GM23248 (cell line): ENCODE data around the gene EML6.

Source experiments
- EZH2 ChIP-seq: fragments of 200-600 bp; sonication (generic); IDR thresholded peaks from 2 replicates; pipeline ENCODE4 v1.6.1; 2018; ENCODE audit warnings: antibody characterized with exemption, mild to moderate bottlenecking; ENCODE audit not compliant: insufficient read depth, poor library complexity, severe bottlenecking
- EZH2phosphoT487 ChIP-seq: fragments of 200-600 bp; sonication (generic); IDR thresholded peaks from 2 replicates; pipeline ENCODE4 v1.6.1; 2018; ENCODE audit warnings: antibody characterized with exemption, moderate library complexity, mild to moderate bottlenecking, low read depth; ENCODE audit not compliant: insufficient read depth

DNA sequence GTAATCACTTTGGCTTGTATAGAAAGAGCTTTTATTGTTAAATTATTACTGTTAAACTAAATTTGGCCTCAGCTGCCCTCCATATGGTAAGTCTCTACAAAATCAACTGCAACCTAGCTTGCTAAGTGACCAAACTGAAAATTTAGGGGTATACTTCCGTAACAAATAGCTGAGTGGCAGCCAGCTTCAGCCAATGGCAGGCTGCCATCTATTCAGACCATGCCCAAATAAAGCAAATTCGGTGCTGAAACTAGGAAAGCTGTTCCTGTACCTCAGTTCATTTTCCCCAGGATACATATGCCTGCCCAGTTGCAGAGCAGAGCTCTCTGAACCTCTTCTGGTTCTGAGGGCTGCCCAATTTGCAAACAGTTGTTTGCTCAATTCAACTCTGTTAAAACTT lies 94.8 kb downstream of the EML6 start:
- no peak for TF ChIP-seq EZH2phosphoT487
- TF ChIP-seq EZH2, result no peak
